Astrocyte (in vitro differentiated cells and primary cell): ENCODE results near the gene CASP10.

ENCODE experiments used
- CTCF ChIP-seq: IDR thresholded peaks from 2 replicates; pipeline ENCODE4 v1.5.1; 2011; ENCODE audit warnings: low read depth, mild to moderate bottlenecking, inconsistent platforms, low read length, moderate library complexity; ENCODE audit not compliant: insufficient read depth
- EZH2 ChIP-seq: IDR thresholded peaks from 2 replicates; pipeline ENCODE4 v1.6.1; 2012; ENCODE audit warnings: mild to moderate bottlenecking, low read length, inconsistent platforms; ENCODE audit not compliant: insufficient read depth

- no peak for TF ChIP-seq CTCF
- TF ChIP-seq EZH2: no peak
These were observed 38.6 kb upstream of the CASP10 start for GRCh38 chr2:201144101-201145051.
